Trophoblast cell (in vitro differentiated cells and primary cell): ENCODE results near the gene NEAT1.

Source experiments
- DNase-seq, 2 donors: peaks; one replicate each; pipeline ENCODE4 v3.0.0-alpha.2; 2016
- H2AFZ ChIP-seq: 2 replicates; pipeline ENCODE4 v1.6.1; 2013; ENCODE audit warnings: low read length, moderate library complexity, mild to moderate bottlenecking; ENCODE audit not compliant: insufficient read depth, poor library complexity
- H2AK5ac ChIP-seq: 2 replicates; pipeline ENCODE4 v1.6.1; 2013; ENCODE audit warnings: mild to moderate bottlenecking, low read length
- H2BK120ac ChIP-seq: 2 replicates; pipeline ENCODE4 v1.6.1; 2013; ENCODE audit warnings: low read length, mild to moderate bottlenecking, moderate library complexity; ENCODE audit not compliant: insufficient read depth, poor library complexity
- H2BK12ac ChIP-seq: 2 replicates; pipeline ENCODE4 v1.6.1; 2013; ENCODE audit warnings: mild to moderate bottlenecking, low read length, moderate library complexity
- H2BK5ac ChIP-seq: 2 replicates; pipeline ENCODE4 v1.6.1; 2013; ENCODE audit warnings: low read length, low read depth, moderate library complexity, mild to moderate bottlenecking; ENCODE audit not compliant: poor library complexity
- H3K14ac ChIP-seq: 2 replicates; pipeline ENCODE4 v1.6.1; 2013; ENCODE audit warnings: mild to moderate bottlenecking, low read length
- H3K18ac ChIP-seq: 2 replicates; pipeline ENCODE4 v1.6.1; 2013; ENCODE audit warnings: mild to moderate bottlenecking, low read length
- H3K23ac ChIP-seq: 2 replicates; pipeline ENCODE4 v1.6.1; 2013; ENCODE audit warnings: low read length
- H3K27ac ChIP-seq: 2 replicates; pipeline ENCODE4 v1.5.1; 2013; ENCODE audit warnings: low read depth, mild to moderate bottlenecking, inconsistent platforms, low read length, moderate library complexity
- H3K27me3 ChIP-seq: 2 replicates; pipeline ENCODE4 v1.6.1; 2013; ENCODE audit warnings: inconsistent platforms, mild to moderate bottlenecking, low read length, moderate library complexity; ENCODE audit not compliant: insufficient read depth
- H3K36me3 ChIP-seq, 2 experiments: 1 replicate in 1 of 2; 2 replicates in 1 of 2; pipeline ENCODE4 v1.6.1; 2013; ENCODE audit warnings: low read length in 2 of 2, mild to moderate bottlenecking in 2 of 2, moderate library complexity in 1 of 2; ENCODE audit not compliant: insufficient read depth in 2 of 2, control insufficient read depth in 1 of 2
- H3K4ac ChIP-seq: 2 replicates; pipeline ENCODE4 v1.6.1; 2013; ENCODE audit warnings: low read depth, mild to moderate bottlenecking, low read length, moderate library complexity
- H3K4me1 ChIP-seq, 2 experiments: 1 replicate in 1 of 2; 2 replicates in 1 of 2; pipeline ENCODE4 v1.6.1; 2013; ENCODE audit warnings: low read length in 2 of 2, mild to moderate bottlenecking in 2 of 2, moderate library complexity in 1 of 2; ENCODE audit not compliant: insufficient read depth in 2 of 2, control insufficient read depth in 1 of 2
- H3K4me2 ChIP-seq: 2 replicates; pipeline ENCODE4 v1.6.1; 2013; ENCODE audit warnings: inconsistent platforms, mild to moderate bottlenecking, low read length, moderate library complexity
- H3K4me3 ChIP-seq: 2 replicates; pipeline ENCODE4 v1.5.1; 2013; ENCODE audit warnings: mild to moderate bottlenecking, low read depth, low read length, inconsistent platforms
- H3K79me1 ChIP-seq: one replicate; pipeline ENCODE4 v1.6.1; 2013; ENCODE audit warnings: low read length
- H3K79me2 ChIP-seq: 2 replicates; pipeline ENCODE4 v1.6.1; 2013; ENCODE audit warnings: low read length, mild to moderate bottlenecking; ENCODE audit not compliant: control insufficient read depth, insufficient read depth, poor library complexity
- H3K9ac ChIP-seq: 2 replicates; pipeline ENCODE4 v1.6.1; 2013; ENCODE audit warnings: mild to moderate bottlenecking, low read length
- H3K9me3 ChIP-seq: 2 replicates; pipeline ENCODE4 v1.6.1; 2013; ENCODE audit warnings: low read depth, mild to moderate bottlenecking, control low read depth, inconsistent platforms, low read length; ENCODE audit not compliant: insufficient read depth
- H4K12ac ChIP-seq: 2 replicates; pipeline ENCODE4 v1.6.1; 2013; ENCODE audit warnings: low read depth, mild to moderate bottlenecking, low read length, moderate library complexity
- H4K8ac ChIP-seq: 2 replicates; pipeline ENCODE4 v1.6.1; 2013; ENCODE audit warnings: low read depth, mild to moderate bottlenecking, low read length, moderate library complexity
- H4K91ac ChIP-seq: one replicate; pipeline ENCODE4 v1.6.1; 2013; ENCODE audit warnings: low read depth, mild to moderate bottlenecking, low read length, moderate library complexity
- WGBS: extraction: QIAGEN DNeasy Blood & Tissue Kit; methylation state at CpG from one replicate; pipeline ENCODE4 v1.1.7; 2013; ENCODE audit warnings: missing lambda C conversion rate; ENCODE audit not compliant: insufficient read length, insufficient coverage; ENCODE audit errors: extremely low coverage; 5-methylcytosine and 5-hydroxymethylcytosine counted together

NEAT1 gene

DNA sequence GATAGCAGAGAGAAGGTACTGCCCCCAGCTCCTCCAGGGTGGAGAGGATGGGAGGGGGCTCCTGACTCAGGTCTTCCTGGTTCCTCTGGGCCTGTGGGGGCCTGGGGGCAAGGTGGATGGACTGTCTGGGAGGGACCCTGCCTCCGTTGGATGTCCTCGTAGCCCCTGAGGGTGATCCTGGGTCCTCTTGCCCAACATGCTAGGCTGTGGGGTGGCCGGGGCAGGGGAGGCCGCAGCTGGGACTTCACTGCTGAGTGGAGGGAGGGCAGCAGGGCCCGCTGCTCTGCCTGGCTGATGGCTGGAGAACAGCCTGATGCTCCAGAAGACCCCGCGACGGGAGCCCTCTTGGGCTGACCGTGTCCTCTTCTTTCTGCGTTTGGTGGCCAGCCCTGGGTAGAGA lies 22.8 kb upstream of the NEAT1 start:
- Histone ChIP-seq H3K23ac (no peak overlapping the region), H2BK12ac (no peak overlapping the region), H4K12ac (no peak overlapping the region), H3K4me3 (no peak overlapping the region), H2BK120ac (no peak overlapping the region), H3K4me1 (no peaks in the 10 kb centered on the region), H2AK5ac (no peak overlapping the region), H2BK5ac (no peak overlapping the region), H3K79me2 (no peaks in the 10 kb centered on the region), H3K36me3 (peaks cover 72 to 74% of the 10 kb centered on the region in 2 experiments), H2AFZ (no peak overlapping the region), H3K27ac (no peak overlapping the region), H3K27me3 (no peaks in the 10 kb centered on the region), H3K9ac (no peak overlapping the region), H3K9me3 (peaks cover under 1% of the 10 kb centered on the region), H3K4ac (no peak overlapping the region), H4K8ac (no peak overlapping the region), H4K91ac (no peak overlapping the region), H3K4me2 (no peak overlapping the region), H3K18ac (no peak overlapping the region), H3K79me1 (no peaks in the 10 kb centered on the region), H3K14ac (no peak overlapping the region)
- DNase-seq = no peak
- no CpG with 5 or more reads among the region's 10 CpGs for WGBS

DNA sequence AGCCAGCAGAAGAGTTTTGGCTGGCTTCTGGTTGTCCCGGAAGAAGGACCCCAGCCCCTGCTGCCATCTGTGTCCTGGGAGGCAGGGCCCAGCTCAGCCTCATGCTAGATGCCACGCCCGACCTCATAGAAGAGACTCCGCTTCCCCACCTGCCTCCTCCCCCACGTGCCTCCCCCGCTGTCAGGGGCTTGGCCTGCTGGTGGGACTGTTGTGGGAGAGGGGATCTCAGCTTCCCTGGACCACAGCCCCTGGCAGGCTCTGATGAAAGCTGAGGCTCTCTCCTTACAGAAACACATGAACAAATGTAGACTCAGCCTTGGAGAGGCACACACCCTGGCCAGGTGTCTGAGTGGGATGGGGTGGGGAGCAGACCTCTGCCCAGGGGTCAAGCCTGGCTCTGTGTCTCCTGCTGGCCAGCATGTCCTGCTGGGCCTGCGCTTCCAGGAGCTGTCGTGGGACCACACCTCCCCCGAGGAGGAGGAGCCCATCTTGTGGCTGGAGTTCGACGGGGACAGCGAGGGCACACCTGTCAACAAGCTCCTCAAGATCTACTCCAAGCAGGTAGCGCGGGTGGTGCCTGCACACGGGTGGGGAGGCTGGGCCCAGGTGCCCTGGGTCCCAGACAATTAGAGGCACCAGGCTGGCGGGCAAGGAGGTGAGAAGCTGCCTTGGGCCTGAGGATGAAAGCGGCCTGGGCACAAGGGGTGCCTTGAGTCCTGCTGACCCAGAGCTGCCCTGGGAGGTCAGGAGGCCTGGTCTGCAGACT lies 22.1 kb upstream of the NEAT1 start:
- WGBS = no CpG with 5 or more reads among the region's 17 CpGs
- Histone ChIP-seq H3K4me3 (no peak overlapping the region), H4K91ac (no peak overlapping the region), H3K9ac (no peak overlapping the region), H3K36me3 (peaks cover 75 to 76% of the 10 kb centered on the region in 2 experiments), H2BK120ac (no peak overlapping the region), H3K27ac (no peak overlapping the region), H3K18ac (no peak overlapping the region), H2AFZ (no peak overlapping the region), H4K8ac (no peak overlapping the region), H3K4me2 (no peak overlapping the region), H3K27me3 (no peaks in the 10 kb centered on the region), H3K14ac (no peak overlapping the region), H3K79me1 (no peaks in the 10 kb centered on the region), H3K9me3 (peaks cover 3% of the 10 kb centered on the region), H2AK5ac (no peak overlapping the region), H3K79me2 (no peaks in the 10 kb centered on the region), H3K4ac (no peak overlapping the region), H4K12ac (no peak overlapping the region), H2BK5ac (no peak overlapping the region), H3K23ac (no peak overlapping the region), H2BK12ac (no peak overlapping the region), H3K4me1 (no peaks in the 10 kb centered on the region)
- no peak for DNase-seq

DNA sequence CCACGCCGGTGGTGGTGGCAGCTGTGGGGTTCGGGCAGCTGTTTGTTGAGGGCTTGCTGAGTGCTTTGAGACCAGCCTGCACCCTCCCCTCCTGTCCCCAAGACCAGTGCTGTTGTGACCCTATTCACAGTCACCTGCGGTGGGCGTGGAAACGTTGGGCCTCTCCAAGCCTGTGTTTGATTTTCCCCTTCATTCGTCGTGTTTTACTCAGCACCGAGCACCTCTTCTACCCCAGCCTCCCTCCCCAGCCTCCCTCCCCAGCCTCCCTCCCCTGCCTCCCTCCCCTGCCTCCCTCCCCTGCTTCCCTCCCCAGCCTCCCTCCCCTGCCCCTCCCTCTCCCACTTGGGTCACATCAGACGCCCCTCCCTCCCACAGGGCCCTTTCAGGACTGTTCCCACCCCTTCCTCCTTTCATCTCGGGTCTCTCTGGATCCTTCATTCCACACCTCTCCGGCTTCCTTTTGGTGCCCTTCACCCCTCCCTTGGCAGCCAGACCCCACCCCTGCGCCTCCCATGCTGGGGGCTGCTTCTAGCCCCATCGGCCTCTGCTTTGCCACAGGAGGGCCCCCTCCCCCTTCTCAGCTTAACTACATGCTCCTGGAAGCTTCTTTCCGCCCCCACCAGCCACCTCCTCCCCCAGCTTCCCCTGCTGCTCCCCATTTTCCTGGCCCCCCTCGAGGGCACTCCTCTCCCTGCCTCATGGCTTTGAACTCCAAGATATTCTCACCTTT lies 21.4 kb upstream of the NEAT1 start:
- Histone ChIP-seq H3K23ac (no peak overlapping the region), H2BK120ac (no peak overlapping the region), H3K14ac (no peak overlapping the region), H3K4me3 (no peak overlapping the region), H3K9ac (no peak overlapping the region), H2AFZ (no peak overlapping the region), H3K36me3 (peaks cover 68 to 71% of the 10 kb centered on the region in 2 experiments), H3K79me2 (no peaks in the 10 kb centered on the region), H3K9me3 (peaks cover 3% of the 10 kb centered on the region), H3K4me2 (no peak overlapping the region), H4K8ac (no peak overlapping the region), H4K12ac (no peak overlapping the region), H2AK5ac (no peak overlapping the region), H3K18ac (no peak overlapping the region), H2BK12ac (no peak overlapping the region), H3K79me1 (no peaks in the 10 kb centered on the region), H4K91ac (no peak overlapping the region), H2BK5ac (no peak overlapping the region), H3K27me3 (no peaks in the 10 kb centered on the region), H3K27ac (no peak overlapping the region), H3K4ac (no peak overlapping the region), H3K4me1 (no peaks in the 10 kb centered on the region)
- no peak for DNase-seq
- no CpG with 5 or more reads among the region's 16 CpGs for WGBS

DNA sequence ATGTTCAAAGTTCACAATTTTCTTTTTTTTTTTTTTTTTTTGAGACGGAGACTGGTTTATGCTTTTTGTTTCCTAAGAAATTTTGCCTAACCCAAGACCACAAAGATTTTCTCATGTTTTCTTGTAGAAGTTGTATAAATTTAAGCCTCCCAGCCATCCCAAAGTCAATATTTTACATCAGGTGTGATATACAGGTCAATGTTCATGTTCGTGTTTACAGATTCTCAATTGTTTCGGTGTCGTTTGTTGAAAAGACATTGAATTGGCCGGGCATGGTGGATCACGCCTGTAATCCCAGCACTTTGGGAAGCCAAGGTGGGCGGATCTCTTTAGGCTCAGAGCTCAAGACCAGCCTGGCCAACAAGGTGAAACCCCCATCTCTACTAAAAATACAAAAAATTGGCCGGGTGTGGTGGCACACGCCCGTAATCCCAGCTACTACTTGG lies 20.8 kb upstream of the NEAT1 start:
- Histone ChIP-seq H3K27me3 (no peaks in the 10 kb centered on the region), H2BK5ac (no peak overlapping the region), H2AFZ (no peak overlapping the region), H3K4me1 (no peaks in the 10 kb centered on the region), H3K23ac (no peak overlapping the region), H3K9me3 (peaks cover 3% of the 10 kb centered on the region), H4K12ac (no peak overlapping the region), H3K4me2 (no peak overlapping the region), H3K18ac (no peak overlapping the region), H4K91ac (no peak overlapping the region), H3K36me3 (peaks cover 67 to 69% of the 10 kb centered on the region in 2 experiments), H3K9ac (no peak overlapping the region), H3K4me3 (no peak overlapping the region), H2AK5ac (no peak overlapping the region), H3K14ac (no peak overlapping the region), H3K4ac (no peak overlapping the region), H2BK12ac (no peak overlapping the region), H4K8ac (no peak overlapping the region), H3K27ac (no peak overlapping the region), H2BK120ac (no peak overlapping the region), H3K79me2 (no peaks in the 10 kb centered on the region), H3K79me1 (no peaks in the 10 kb centered on the region)
- no CpG with 5 or more reads among the region's 10 CpGs for WGBS
- no peak for DNase-seq
